Heart right ventricle (tissue), 16 donors: ENCODE data around the gene DPM3. TPM values are rescaled to one million over a fixed set of nuclear protein-coding genes. Genes with fewer than 3 reads are reported as not detected.

ENCODE experiments used
- ATAC-seq, 8 donors: fragments of 200-7000 bp; cut with Tn5 transposase; one replicate each; pipeline ENCODE4 v1.9.1; 2020; ENCODE audit warnings: mild to moderate bottlenecking in 8 of 8, moderate library complexity in 8 of 8, moderate number of reproducible peaks in 1 of 8
- DNase-seq, 2 donors: peaks; one replicate each; pipeline ENCODE4 v3.0.0-alpha.2; 2020
- H3K27ac ChIP-seq, 10 donors: fragments of 200-600 bp; sonication (generic) in 2 of 10; one replicate each; pipeline versions ENCODE4 v1.5.0 to v1.8.0; 2020 to 2022; ENCODE audit warnings: mild to moderate bottlenecking in 3 of 10
- H3K27me3 ChIP-seq, 7 donors: fragments of 200-600 bp; one replicate each; pipeline ENCODE4 v1.8.0; 2021 to 2022; ENCODE audit warnings: mild to moderate bottlenecking in 2 of 7
- H3K36me3 ChIP-seq, 9 donors: fragments of 200-600 bp; sonication (generic) in 1 of 9; one replicate each; pipeline versions ENCODE4 v1.5.0 to v1.8.0; 2020 to 2022; ENCODE audit warnings: mild to moderate bottlenecking in 2 of 9
- H3K4me1 ChIP-seq, 9 donors: fragments of 200-600 bp; sonication (generic) in 1 of 9; one replicate each; pipeline versions ENCODE4 v1.5.0 to v1.8.0; 2020 to 2022; ENCODE audit warnings: mild to moderate bottlenecking in 4 of 9
- H3K4me3 ChIP-seq, 10 donors: fragments of 200-600 bp; sonication (generic) in 2 of 10; one replicate each; pipeline versions ENCODE4 v1.5.0 to v1.8.0; 2020 to 2022; ENCODE audit warnings: mild to moderate bottlenecking in 7 of 10, moderate library complexity in 2 of 10
- H3K9me3 ChIP-seq, 11 donors: fragments of 200-600 bp in 10 of 11; sonication (generic) in 2 of 11; one replicate each; pipeline versions ENCODE4 v1.5.0 to v1.8.0; 2013 to 2022; ENCODE audit warnings: mild to moderate bottlenecking in 2 of 11, control low read depth in 1 of 11, moderate library complexity in 1 of 11
- WGBS, 2 donors: extraction: QIAGEN DNeasy Blood & Tissue Kit; methylation state at CpG; one replicate each; pipeline ENCODE4 v1.1.7; 2013; ENCODE audit warnings: inconsistent platforms in 1 of 2; 5-methylcytosine and 5-hydroxymethylcytosine counted together
- intact Hi-C, 10 donors: fragments of 100-400 bp; cut with DNase I; formaldehyde crosslinking; loops; one replicate each; pipeline versions ENCODE4 v1.11.1 to v1.14.2; 2022
- polyA plus RNA-seq, 2 donors: library from polyadenylated mRNA; stranded (reverse); fragments of 200-250 nt; gene quantifications; one replicate each; pipeline ENCODE4 v1.2.3, GENCODE V29; 2013
- total RNA-seq, 10 donors: library from RNA; stranded (reverse); fragmentation: NEBNext Ultra II Directional in 3 of 10; extraction: Animal tissue kit (Norgen Biotek cat#: 25700) in 3 of 10; gene quantifications; one replicate each; pipeline versions ENCODE4 v1.2.1 to v1.2.4, GENCODE V29; 2021 to 2023
- TF ChIP-seq, protein P1 (sequence below), 9 donors: fragments of 200-600 bp; sonication (generic) in 2 of 9; IDR thresholded peaks; one replicate each; pipeline versions ENCODE4 v1.5.0 to v1.8.0; 2021 to 2022; ENCODE audit warnings: antibody characterized with exemption in 9 of 9, mild to moderate bottlenecking in 5 of 9, moderate library complexity in 1 of 9
- donor health status: Arrhythmogenic right ventricular cardiomyopathy.
- donor health status: ischemic (EF 13 %, LVEDD 7.1; RV severe dilation, severe dysfunction).
- donor health status: healthy with polysubstance abuse.
- donor health status: DM: no; HTN: yes; CAD: no.
- donor health status: DM: no; HTN: no; CAD: no.
- donor health status: ischemic (EF 25% LVEDD 6.9; RV normal size, moderate dysfunction).
- donor health status: ischemic (EF 25% LVEDD 5.7; RV mildly dilated, moderate dysfunction).
- donor health status: healthy.
- donor health status: DM: yes; HTN: yes; CAD: no.
- donor health status: Ischemic cardiomyopathy.
- donor health status: ischemic (EF 35%, LVEDD 5.7; RV mildly dilated, moderate dysfunction).
- donor health status: nonischemic (EF 11% LVEDD 7.7; RV severe dilation, severe dysfunction).
- donor health status: DM: yes; HTN: yes; CAD: no.
- donor health status: PGD.
- donor health status: ischemic (EF 29% LVEDD 5.4; RV normal size, mild dysfunction).
- donor health status: nonischemic (EF 23%, LVEDD 6.1; RV moderate dilation, normal function).

Gene DPM3
- total and polyA plus RNA-seq, 12 donors, result 48.2 to 304 (median 54.3) TPM

DNA sequence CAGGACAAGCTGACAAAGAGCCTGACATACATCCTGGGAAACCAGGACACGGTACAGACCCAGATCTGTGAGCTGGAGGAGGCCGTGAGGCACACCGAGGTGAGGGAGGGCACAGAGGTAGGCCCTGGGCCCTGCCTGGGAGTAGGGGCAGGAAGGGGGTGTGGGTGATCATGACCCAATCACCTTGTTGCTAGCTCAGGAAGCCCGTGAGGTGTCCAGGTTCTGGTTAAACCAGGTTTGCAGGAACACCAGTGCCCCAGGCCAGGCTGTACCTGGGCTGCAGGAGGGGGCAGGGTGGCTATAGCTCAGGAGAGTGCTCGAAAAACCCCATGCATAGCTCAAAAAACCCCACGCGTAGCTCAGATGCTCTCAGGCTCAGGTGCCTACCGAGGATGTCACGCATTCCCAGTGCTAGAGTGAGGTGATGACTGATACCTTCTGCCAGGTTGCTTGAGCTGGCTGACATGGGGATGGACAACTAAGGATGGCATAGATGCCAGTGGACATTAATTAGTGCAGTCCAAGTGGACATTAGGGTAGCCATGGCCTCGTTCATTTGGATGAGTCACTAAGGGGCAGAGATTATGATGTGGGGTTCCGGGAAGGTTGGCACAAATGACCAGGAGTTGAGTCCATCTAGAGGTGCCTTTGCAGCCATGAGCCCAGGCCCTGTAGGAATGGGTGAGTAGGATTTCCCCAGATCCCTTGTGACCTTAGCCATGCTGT is 37.0 kb upstream of the DPM3 start:
- no peak overlapping the region for H3K27ac ChIP-seq
- no peak overlapping the region for H3K4me3 ChIP-seq
- H3K9me3 ChIP-seq, result no peaks in the 10 kb centered on the region
- WGBS, 2 donors, result 81 to 82% methylated on average over 11 of the region's 11 CpGs
- TF ChIP-seq, protein P1, sequence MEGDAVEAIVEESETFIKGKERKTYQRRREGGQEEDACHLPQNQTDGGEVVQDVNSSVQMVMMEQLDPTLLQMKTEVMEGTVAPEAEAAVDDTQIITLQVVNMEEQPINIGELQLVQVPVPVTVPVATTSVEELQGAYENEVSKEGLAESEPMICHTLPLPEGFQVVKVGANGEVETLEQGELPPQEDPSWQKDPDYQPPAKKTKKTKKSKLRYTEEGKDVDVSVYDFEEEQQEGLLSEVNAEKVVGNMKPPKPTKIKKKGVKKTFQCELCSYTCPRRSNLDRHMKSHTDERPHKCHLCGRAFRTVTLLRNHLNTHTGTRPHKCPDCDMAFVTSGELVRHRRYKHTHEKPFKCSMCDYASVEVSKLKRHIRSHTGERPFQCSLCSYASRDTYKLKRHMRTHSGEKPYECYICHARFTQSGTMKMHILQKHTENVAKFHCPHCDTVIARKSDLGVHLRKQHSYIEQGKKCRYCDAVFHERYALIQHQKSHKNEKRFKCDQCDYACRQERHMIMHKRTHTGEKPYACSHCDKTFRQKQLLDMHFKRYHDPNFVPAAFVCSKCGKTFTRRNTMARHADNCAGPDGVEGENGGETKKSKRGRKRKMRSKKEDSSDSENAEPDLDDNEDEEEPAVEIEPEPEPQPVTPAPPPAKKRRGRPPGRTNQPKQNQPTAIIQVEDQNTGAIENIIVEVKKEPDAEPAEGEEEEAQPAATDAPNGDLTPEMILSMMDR (IDR thresholded peaks at IDR 0.05), result no peak
- H3K4me1 ChIP-seq, result peaks cover 3 to 39% (median 17%) of the 10 kb centered on the region in 9 donors
- ATAC-seq (no peak), DNase-seq (no peak)
- peaks cover 7 to 28% (median 19%) of the 10 kb centered on the region in 7 donors for H3K27me3 ChIP-seq
- intact Hi-C loops, result loop anchor here in 5 of 10 donors (2.0 to 10.0 kb wide), 4 partner anchors 45 to 50 kb away; no protein-coding TSS in a partner anchor
- H3K36me3 ChIP-seq, result no peaks in the 10 kb centered on the region

DNA sequence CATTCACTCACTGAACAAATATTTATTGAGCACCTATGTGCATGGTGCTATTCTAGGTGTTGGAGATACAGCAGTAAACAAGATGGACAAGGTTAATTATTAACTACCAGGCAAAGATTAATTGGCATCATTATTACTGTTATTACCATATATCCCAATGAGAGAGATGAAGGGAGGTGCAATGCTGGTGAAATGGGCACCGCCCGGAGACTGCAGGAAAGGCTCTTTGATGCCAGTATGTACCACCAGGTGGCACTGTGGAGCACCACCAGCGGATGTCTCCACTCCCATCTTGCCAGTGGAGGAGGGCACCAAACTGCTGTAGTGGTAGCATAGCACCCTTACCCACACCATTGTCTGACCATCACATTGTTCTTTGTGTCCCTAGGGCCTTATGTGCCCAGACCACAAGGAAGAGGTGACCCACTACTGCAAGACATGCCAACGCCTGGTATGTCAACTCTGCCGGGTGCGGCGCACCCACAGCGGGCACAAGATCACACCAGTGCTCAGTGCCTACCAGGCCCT is 36.3 kb upstream of the DPM3 start:
- peaks cover 0 to 3% (median 0%) of the 10 kb centered on the region in 9 donors for H3K36me3 ChIP-seq
- DNase-seq, result peak; percentile 79 to 84
- TF ChIP-seq, protein P1 (IDR thresholded peaks at IDR 0.05), result peak; percentile 86 to 97 (median 93)
- WGBS, 2 donors, result 61 to 62% methylated on average over 8 of the region's 8 CpGs
- H3K9me3 ChIP-seq, result no peaks in the 10 kb centered on the region
- H3K27ac ChIP-seq, result no peak overlapping the region
- peaks cover 5 to 46% (median 24%) of the 10 kb centered on the region in 9 donors for H3K4me1 ChIP-seq
- no peak overlapping the region for H3K4me3 ChIP-seq
- peaks cover 7 to 28% (median 19%) of the 10 kb centered on the region in 7 donors for H3K27me3 ChIP-seq
- intact Hi-C loops, result loop anchor here in 6 of 10 donors (1.0 to 10.0 kb wide), 5 partner anchors 46 to 51 kb away; no protein-coding TSS in a partner anchor
- ATAC-seq, result peak; percentile 36 to 50 (median 44)

DNA sequence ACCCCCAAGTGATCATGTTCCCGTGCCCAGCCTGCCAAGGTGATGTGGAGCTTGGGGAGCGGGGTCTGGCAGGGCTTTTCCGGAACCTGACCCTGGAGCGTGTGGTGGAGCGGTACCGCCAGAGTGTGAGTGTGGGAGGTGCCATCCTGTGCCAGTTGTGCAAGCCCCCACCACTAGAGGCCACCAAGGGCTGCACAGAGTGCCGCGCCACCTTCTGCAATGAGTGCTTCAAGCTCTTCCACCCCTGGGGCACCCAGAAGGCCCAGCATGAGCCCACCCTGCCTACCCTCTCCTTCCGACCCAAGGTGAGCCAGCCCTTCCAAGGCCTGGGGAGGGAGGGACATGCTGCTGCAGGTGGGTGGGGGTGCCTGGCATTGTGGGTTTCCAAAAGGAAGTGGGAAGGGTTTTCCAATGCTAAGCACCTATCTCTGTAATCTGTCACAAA is 35.6 kb upstream of the DPM3 start:
- peaks cover 7 to 28% (median 19%) of the 10 kb centered on the region in 7 donors for H3K27me3 ChIP-seq
- peaks cover 5 to 47% (median 24%) of the 10 kb centered on the region in 9 donors for H3K4me1 ChIP-seq
- TF ChIP-seq, protein P1 (IDR thresholded peaks at IDR 0.05), result no peak
- H3K36me3 ChIP-seq, result peaks cover 0 to 10% (median 0%) of the 10 kb centered on the region in 9 donors
- no peaks in the 10 kb centered on the region for H3K9me3 ChIP-seq
- 86 to 92% methylated on average over 9 of the region's 9 CpGs for WGBS, 2 donors
- DNase-seq, result no peak
- H3K27ac ChIP-seq, result no peak overlapping the region
- no peak for ATAC-seq
- intact Hi-C loops, result loop anchor here in 6 of 10 donors (1.0 to 10.0 kb wide), 5 partner anchors 46 to 51 kb away; no protein-coding TSS in a partner anchor
- H3K4me3 ChIP-seq, result no peak overlapping the region

DNA sequence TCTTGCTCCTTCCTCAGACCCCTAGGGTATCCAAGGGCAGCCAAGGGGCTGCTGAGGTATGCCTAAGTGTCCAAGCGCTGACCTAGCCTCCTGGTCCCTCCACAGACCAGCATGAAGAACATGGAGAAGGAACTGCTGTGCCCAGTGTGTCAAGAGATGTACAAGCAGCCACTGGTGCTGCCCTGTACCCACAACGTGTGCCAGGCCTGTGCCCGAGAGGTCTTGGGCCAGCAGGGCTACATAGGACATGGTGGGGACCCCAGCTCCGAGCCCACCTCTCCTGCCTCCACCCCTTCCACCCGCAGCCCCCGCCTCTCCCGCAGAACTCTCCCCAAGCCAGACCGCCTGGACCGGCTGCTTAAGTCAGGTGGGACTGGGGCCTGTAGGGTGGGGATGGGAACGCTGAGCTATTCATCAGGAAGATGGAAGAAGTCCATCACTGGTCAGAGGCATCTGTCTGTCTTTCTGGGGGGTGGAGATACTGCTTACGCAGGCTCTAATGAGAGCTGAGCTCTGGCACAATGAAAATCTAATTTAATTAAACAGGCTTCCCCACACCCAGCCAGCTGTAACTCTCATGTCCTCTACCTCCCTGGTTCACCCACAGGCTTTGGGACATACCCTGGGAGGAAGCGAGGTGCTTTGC is 35.1 kb upstream of the DPM3 start:
- no peak overlapping the region for H3K4me3 ChIP-seq
- H3K27me3 ChIP-seq, result peaks cover 7 to 28% (median 19%) of the 10 kb centered on the region in 7 donors
- TF ChIP-seq, protein P1 (IDR thresholded peaks at IDR 0.05), result no peak
- H3K36me3 ChIP-seq, result peaks cover 0 to 15% (median under 1%) of the 10 kb centered on the region in 9 donors
- peak in 1 of 2 donors; percentile 2 for DNase-seq
- WGBS, 2 donors, result 86 to 90% methylated on average over 12 of the region's 12 CpGs
- no peak for ATAC-seq
- no peak overlapping the region for H3K27ac ChIP-seq
- intact Hi-C loops, result loop anchor here in 3 of 10 donors (5.0 to 10.0 kb wide), 3 partner anchors 47 to 52 kb away; no protein-coding TSS in a partner anchor
- H3K4me1 ChIP-seq, result peaks cover 5 to 47% (median 24%) of the 10 kb centered on the region in 9 donors
- H3K9me3 ChIP-seq, result no peaks in the 10 kb centered on the region
